H1 (cell line): ENCODE data around the gene HCK. TPM values are rescaled to one million over a fixed set of nuclear protein-coding genes. Genes with fewer than 3 reads are reported as not detected.
A peak's percentile ranks its signal among the peaks of the same experiment; 100 is the strongest.

ENCODE experiments used
- CTCF ChIA-PET: fragments of 300-600 bp; sonication (Branson Sonifier 250); formaldehyde crosslinking; loops from one replicate; lab custom pipeline; 2021; ENCODE audit not compliant: partially characterized antibody; lab: Charles Lee
- POLR2A ChIA-PET: fragments of 300-600 bp; sonication (Branson Sonifier 250); formaldehyde crosslinking; loops from one replicate; lab custom pipeline; 2021; ENCODE audit warnings: inconsistent platforms; ENCODE audit not compliant: partially characterized antibody; lab: Charles Lee
- DNase-seq, 2 experiments: peaks; one replicate each; pipeline versions ENCODE4 v3.0.0 to v3.0.0-alpha.2; 2010 to 2022; ENCODE audit warnings: low spot score in 2 of 2, low read depth in 1 of 2, mixed read lengths in 1 of 2
- FAIRE-seq: peaks from 2 replicates; lab custom pipeline; 2011; peaks lifted over from hg19 to GRCh38; lab: Jason Lieb, UNC
- H2AFZ ChIP-seq: 2 replicates; pipeline ENCODE4 v1.8.1; 2012; ENCODE audit warnings: low read length, inconsistent platforms
- H2AK5ac ChIP-seq: 2 replicates; pipeline ENCODE4 v1.6.1; 2013; ENCODE audit warnings: low read depth, low read length
- H2BK120ac ChIP-seq: replicated peaks from 2 replicates; pipeline ENCODE3; 2013; ENCODE audit warnings: low read depth, low read length, inconsistent platforms
- H2BK12ac ChIP-seq: 2 replicates; pipeline ENCODE4 v1.6.1; 2013; ENCODE audit warnings: low read depth, low read length
- H2BK15ac ChIP-seq: 2 replicates; pipeline ENCODE4 v1.6.1; 2013; ENCODE audit warnings: low read length
- H2BK20ac ChIP-seq: 2 replicates; pipeline ENCODE4 v1.6.1; 2013; ENCODE audit warnings: low read length
- H2BK5ac ChIP-seq: 2 replicates; pipeline ENCODE4 v1.6.1; 2013; ENCODE audit warnings: low read depth, low read length
- H3K14ac ChIP-seq: 2 replicates; pipeline ENCODE4 v1.6.1; 2013; ENCODE audit warnings: inconsistent platforms; ENCODE audit not compliant: insufficient read length
- H3K18ac ChIP-seq: 2 replicates; pipeline ENCODE4 v1.6.1; 2013; ENCODE audit warnings: low read length; ENCODE audit errors: extremely low read depth
- H3K23ac ChIP-seq: 2 replicates; pipeline ENCODE4 v1.6.1; 2013; ENCODE audit warnings: inconsistent platforms; ENCODE audit not compliant: insufficient read length
- H3K23me2 ChIP-seq: 2 replicates; pipeline ENCODE4 v1.6.1; 2013; ENCODE audit warnings: low read depth, low read length
- H3K27ac ChIP-seq: 2 replicates; pipeline ENCODE4 v1.6.1; 2011; ENCODE audit warnings: low read depth, low read length, inconsistent platforms
- H3K27me3 ChIP-seq, 4 experiments: replicated peaks in 1 of 4; 1 replicate in 1 of 4; 2 replicates in 3 of 4; pipeline versions ENCODE4 v1.6.1 to v1.8.1; 2011 to 2013; ENCODE audit warnings: low read length in 3 of 4, mild to moderate bottlenecking in 3 of 4, inconsistent platforms in 2 of 4, mixed read lengths in 2 of 4, moderate library complexity in 1 of 4; ENCODE audit not compliant: control insufficient read depth in 3 of 4, insufficient read depth in 3 of 4; ENCODE audit errors: extremely low read depth in 1 of 4
- H3K36me3 ChIP-seq, 4 experiments: 2 replicates each; pipeline versions ENCODE4 v1.6.1 to v1.8.1; 2011 to 2013; ENCODE audit warnings: mild to moderate bottlenecking in 4 of 4, low read length in 3 of 4, moderate library complexity in 2 of 4, control low read depth in 1 of 4, inconsistent platforms in 1 of 4; ENCODE audit not compliant: insufficient read depth in 4 of 4, control insufficient read depth in 2 of 4
- H3K4ac ChIP-seq: replicated peaks from 2 replicates; pipeline ENCODE3; 2013; ENCODE audit warnings: low read length, low read depth, mixed read lengths, inconsistent platforms; ENCODE audit not compliant: insufficient read length
- H3K4me1 ChIP-seq, 4 experiments: replicated peaks in 1 of 4; 1 replicate in 1 of 4; 2 replicates in 3 of 4; pipeline versions ENCODE4 v1.6.1 to v1.8.1; 2011 to 2013; ENCODE audit warnings: low read length in 3 of 4, inconsistent platforms in 2 of 4, mixed read lengths in 1 of 4; ENCODE audit not compliant: insufficient read depth in 4 of 4, control insufficient read depth in 3 of 4
- H3K4me2 ChIP-seq, 2 experiments: 2 replicates each; pipeline versions ENCODE4 v1.6.1 to v1.8.1; 2011 to 2013; ENCODE audit warnings: low read depth in 2 of 2, low read length in 2 of 2, control low read depth in 1 of 2, inconsistent platforms in 1 of 2, mild to moderate bottlenecking in 1 of 2; ENCODE audit not compliant: insufficient read depth in 1 of 2
- H3K4me3 ChIP-seq, 4 experiments: fragments of 200-600, 300-600 bp in 1 of 4; sonication (generic), shearing (Covaris generic), sonication (Bioruptor Twin) in 1 of 4; 2 replicates each; pipeline versions ENCODE4 v1.5.1 to v1.8.1; 2011 to 2016; ENCODE audit warnings: low read length in 4 of 4, low read depth in 3 of 4, control low read depth in 2 of 4, inconsistent platforms in 2 of 4, mild to moderate bottlenecking in 2 of 4, mixed read lengths in 1 of 4, moderate library complexity in 1 of 4; ENCODE audit not compliant: insufficient read depth in 2 of 4; ENCODE audit errors: extremely low read depth in 1 of 4
- H3K56ac ChIP-seq: replicated peaks from 2 replicates; pipeline ENCODE3; 2013; ENCODE audit warnings: low read depth, mild to moderate bottlenecking, mixed read lengths, low read length, inconsistent platforms; ENCODE audit not compliant: insufficient read length
- H3K79me1 ChIP-seq: 2 replicates; pipeline ENCODE4 v1.6.1; 2013; ENCODE audit warnings: low read depth, low read length, control low read depth
- H3K79me2 ChIP-seq, 2 experiments: 2 replicates each; pipeline versions ENCODE4 v1.6.1 to v1.8.1; 2012 to 2013; ENCODE audit warnings: low read length in 2 of 2, mild to moderate bottlenecking in 2 of 2, inconsistent platforms in 1 of 2; ENCODE audit not compliant: insufficient read depth in 2 of 2, control insufficient read depth in 1 of 2
- H3K9ac ChIP-seq, 4 experiments: replicated peaks in 1 of 4; 1 replicate in 1 of 4; 2 replicates in 3 of 4; pipeline versions ENCODE4 v1.6.1 to v1.8.1; 2011 to 2013; ENCODE audit warnings: low read depth in 3 of 4, low read length in 3 of 4, control low read depth in 2 of 4, mild to moderate bottlenecking in 2 of 4, moderate library complexity in 2 of 4, inconsistent platforms in 1 of 4; ENCODE audit errors: extremely low read depth in 1 of 4
- H3K9me3 ChIP-seq, 2 experiments: 2 replicates each; pipeline versions ENCODE4 v1.6.1 to v1.8.1; 2012 to 2013; ENCODE audit warnings: mild to moderate bottlenecking in 2 of 2, moderate library complexity in 2 of 2, control low read depth in 1 of 2, inconsistent platforms in 1 of 2, low read depth in 1 of 2, low read length in 1 of 2, mixed read lengths in 1 of 2; ENCODE audit not compliant: insufficient read depth in 2 of 2
- H4K20me1 ChIP-seq, 2 experiments: replicated peaks in 1 of 2; 2 replicates each; pipeline versions ENCODE3 to v1.8.1; 2011 to 2013; ENCODE audit warnings: inconsistent platforms in 2 of 2, low read length in 2 of 2, mild to moderate bottlenecking in 1 of 2; ENCODE audit not compliant: insufficient read depth in 2 of 2, control insufficient read depth in 1 of 2
- H4K5ac ChIP-seq: 2 replicates; pipeline ENCODE4 v1.6.1; 2013; ENCODE audit warnings: low read length, low read depth, mixed read lengths, inconsistent platforms; ENCODE audit not compliant: insufficient read length
- H4K8ac ChIP-seq: 2 replicates; pipeline ENCODE4 v1.8.0; 2013; ENCODE audit warnings: mild to moderate bottlenecking, moderate library complexity, low read length, inconsistent platforms; ENCODE audit not compliant: insufficient read depth; ENCODE audit errors: extremely low read depth
- H4K91ac ChIP-seq: replicated peaks from 2 replicates; pipeline ENCODE3; 2013; ENCODE audit warnings: low read length, mixed read lengths, inconsistent platforms; ENCODE audit not compliant: insufficient read length
- CTBP2 ChIP-seq: IDR thresholded peaks from 2 replicates; pipeline ENCODE4 v1.7.0; 2011; ENCODE audit warnings: borderline replicate concordance, mild to moderate bottlenecking, moderate library complexity, mixed read lengths, low read length; ENCODE audit not compliant: insufficient read depth, insufficient read length
- CTCF ChIP-seq, 3 experiments: IDR thresholded peaks; 1 replicate in 2 of 3; 2 replicates in 1 of 3; pipeline versions ENCODE4 v1.5.1 to v1.6.1; 2011; ENCODE audit warnings: low read length in 3 of 3, mild to moderate bottlenecking in 3 of 3, inconsistent platforms in 2 of 3, low read depth in 1 of 3, moderate library complexity in 1 of 3; ENCODE audit not compliant: insufficient read depth in 1 of 3; ENCODE audit errors: control extremely low read depth in 1 of 3
- HDAC2 ChIP-seq, 2 experiments: fragments of 300-600 bp in 1 of 2; sonication (generic) in 1 of 2; IDR thresholded peaks; 2 replicates each; pipeline ENCODE4 v1.6.1; 2011 to 2012; ENCODE audit warnings: low read depth in 2 of 2, low read length in 2 of 2, mild to moderate bottlenecking in 2 of 2, moderate library complexity in 2 of 2, borderline replicate concordance in 1 of 2, inconsistent platforms in 1 of 2
- KDM4A ChIP-seq: IDR thresholded peaks from one replicate; pipeline ENCODE4 v1.7.1; 2012; ENCODE audit warnings: low read depth, mild to moderate bottlenecking, moderate library complexity, low read length, inconsistent platforms; ENCODE audit not compliant: severe bottlenecking
- POLR2AphosphoS5 ChIP-seq: IDR thresholded peaks from 2 replicates; pipeline ENCODE4 v1.6.1; 2011; ENCODE audit warnings: low read depth, low read length
- TCF12 ChIP-seq: IDR thresholded peaks from 2 replicates; pipeline ENCODE4 v1.6.1; 2011; ENCODE audit warnings: low read depth, mild to moderate bottlenecking, low read length
- WGBS, 2 experiments: shearing (Covaris generic) in 1 of 2; methylation state at CpG; one replicate each; pipeline versions ENCODE4 v1.1.6 to v1.1.7; 2013 to 2015; ENCODE audit warnings: low lambda C conversion rate in 2 of 2, mixed read lengths in 2 of 2, inconsistent platforms in 1 of 2, low coverage in 1 of 2, missing lambda C conversion rate in 1 of 2; ENCODE audit not compliant: insufficient replicate concordance in 2 of 2, insufficient coverage in 1 of 2, insufficient read length in 1 of 2; ENCODE audit errors: extremely low coverage in 1 of 2, missing lambda C conversion rate in 1 of 2; 5-methylcytosine and 5-hydroxymethylcytosine counted together
- polyA plus RNA-seq, 7 experiments: library from polyadenylated mRNA; depleted of rRNA in 3 of 7; stranded (reverse) in 5 of 7; unstranded in 2 of 7; fragments of >200 nt in 5 of 7; fragments of 200-250 nt in 2 of 7; gene quantifications; 1 replicate in 5 of 7; 2 replicates in 1 of 7; 4 replicates in 1 of 7; pipeline versions ENCODE4 v1.2.1 to v1.2.3, GENCODE V29; 2011 to 2013; ENCODE audit warnings: missing spikeins in 2 of 7, mixed read lengths in 2 of 7
- total RNA-seq: library from RNA; stranded (reverse); fragmentation: NEBNext Ultra II Directional; extraction: Animal tissue kit (Norgen Biotek cat#: 25700); gene quantifications from 2 replicates; pipeline ENCODE4 v1.2.1, GENCODE V29; 2021

Gene HCK
- total and polyA plus RNA-seq, 2 of the 8 experiments (the other 6 are each of a cell fraction or from before 2014, with no cell fraction given): 0.37 to 4.3 TPM

- no peak overlapping the region for H2AFZ ChIP-seq
- no peaks in the 10 kb centered on the region for H3K79me1 ChIP-seq
- peak overlapping the region; percentile 5 for H4K91ac ChIP-seq
- FAIRE-seq (peak; percentile 68), DNase-seq (peak; percentile 96)
- ChIA-PET CTCF (interaction anchor here (0.7 to 10.4 kb wide), 64 partner anchors 10 to 623 kb away, joined by 3 to 176 read pairs (median 4); partner anchors contain the start of genes DUSP15, FOXS1, PDRG1 and TTLL9), POLR2A (interaction anchor here (0.6 to 1.6 kb wide), 6 partner anchors 12 to 175 kb away, joined by 3 to 4 read pairs (median 3); no protein-coding TSS in a partner anchor)
- no peak overlapping the region for H3K4ac ChIP-seq
- H3K4me3 ChIP-seq: peak overlapping the region in 3 of 4 experiments; percentile 1 to 49 (median 23); a peak in 4 of 8 replicates
- H3K18ac ChIP-seq: no peak overlapping the region
- no peak overlapping the region for H2BK5ac ChIP-seq
- WGBS, 2 experiments: 46% methylated on average over 59 of the region's 59 CpGs; no CpG with 5 or more reads in 1 of the 2 experiments
- 0 out of 2 replicates have a peak overlapping the region, but pooled peaks have one; percentile 18 for H2BK12ac ChIP-seq
- no peaks in the 10 kb centered on the region for H3K79me2 ChIP-seq
- peaks cover 0 to 6% (median 0%) of the 10 kb centered on the region in 4 experiments; a peak in 2 of 7 replicates for H3K27me3 ChIP-seq
- peaks cover 0 to 7% (median 5%) of the 10 kb centered on the region in 4 experiments; a peak in 6 of 7 replicates for H3K4me1 ChIP-seq
- peaks cover 2% of the 10 kb centered on the region; the same call in 1 of the 2 replicates for H3K23me2 ChIP-seq
- no peaks in the 10 kb centered on the region for H3K36me3 ChIP-seq
- no peak overlapping the region for H3K23ac ChIP-seq
- peak overlapping the region; percentile 6 for H4K8ac ChIP-seq
- no peak overlapping the region for H2AK5ac ChIP-seq
- H4K5ac ChIP-seq: no peak overlapping the region
- H3K9me3 ChIP-seq: no peaks in the 10 kb centered on the region
- H2BK15ac ChIP-seq: no peak overlapping the region
- H3K4me2 ChIP-seq: peak overlapping the region; percentile 8 to 74; a peak in 3 of 4 replicates
- no peak overlapping the region for H2BK120ac ChIP-seq
- peaks cover 0 to 2% of the 10 kb centered on the region in 2 experiments for H4K20me1 ChIP-seq
- H2BK20ac ChIP-seq: no peak overlapping the region
- no peak overlapping the region for H3K27ac ChIP-seq
- no peak overlapping the region for H3K56ac ChIP-seq
- no peak overlapping the region for H3K14ac ChIP-seq
- H3K9ac ChIP-seq: peak overlapping the region in 1 of 4 experiments; percentile 38; a peak in 1 of 7 replicates
- peak; percentile 63 for TF ChIP-seq KDM4A
- peak in 1 of 2 experiments; percentile 32; a peak in 2 of 4 replicates for TF ChIP-seq HDAC2 (IDR thresholded peaks at IDR 0.05; ENCODE audit: borderline replicate concordance in 1 of 2, low read depth in 2 of 2, low read length in 2 of 2)
- no peak for TF ChIP-seq POLR2AphosphoS5
- peak; percentile 81 for TF ChIP-seq CTBP2
- TF ChIP-seq CTCF (IDR thresholded peaks at IDR 0.05; ENCODE audit: control extremely low read depth in 1 of 3, insufficient read depth in 1 of 3, low read depth in 1 of 3, low read length in 3 of 3): peak; percentile 78 to 93 (median 89)
- 0 out of 2 replicates have a peak, but pooled peaks have one; percentile 71 for TF ChIP-seq TCF12
Observed at GRCh38 chr20:32031007-32031958, 20.8 kb upstream of the HCK start.
